ENCODE measurements around the gene ZNF280A. TPM values are rescaled to one million over a fixed set of nuclear protein-coding genes. Genes with fewer than 3 reads are reported as not detected.

The ZNF280A gene
- total and polyA plus RNA-seq, 2 experiments from 2014 or later, result not detected

DNA sequence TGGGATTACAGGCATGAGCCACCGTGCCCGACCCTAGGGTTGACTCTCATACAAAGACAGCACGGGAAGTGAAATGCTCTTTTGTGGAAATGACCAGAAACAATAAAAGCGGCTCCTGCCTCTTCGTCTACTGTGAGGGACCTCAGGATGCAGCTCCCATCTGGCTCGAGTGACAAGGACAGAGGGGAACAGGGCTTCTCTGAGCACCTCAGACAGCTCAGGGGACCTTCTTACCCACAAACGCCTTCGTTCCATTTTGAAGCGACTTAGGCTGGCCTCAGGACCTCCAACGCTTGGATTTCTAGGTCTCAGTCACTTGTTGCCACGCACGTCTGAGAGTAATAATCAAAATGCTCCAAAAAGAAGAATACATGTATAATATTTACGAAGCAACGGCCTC, 36.5 kb upstream of the ZNF280A start:
- H3K4me3 Mint-ChIP-seq, result no peak overlapping the region
- Histone ChIP-seq H3K4me1 (ENCODE audit: insufficient read depth) (no peaks in the 10 kb centered on the region), H3K4me3 (no peak overlapping the region), H3K27me3 (ENCODE audit: insufficient read depth) (peaks cover 81% of the 10 kb centered on the region), H3F3A (replicated peaks; ENCODE audit: low read depth) (no peaks in the 10 kb centered on the region), H3K4me2 (no peak overlapping the region), H3K27ac (ENCODE audit: low read depth) (no peak overlapping the region), H4K20me1 (replicated peaks; ENCODE audit: insufficient read depth) (no peaks in the 10 kb centered on the region), H3K36me3 (ENCODE audit: insufficient read depth) (no peaks in the 10 kb centered on the region), H3K9me2 (ENCODE audit: insufficient read depth) (no peaks in the 10 kb centered on the region), H3K79me2 (replicated peaks; ENCODE audit: insufficient read depth) (no peaks in the 10 kb centered on the region), H2AFZ (no peak overlapping the region)
- TF ChIP-seq, protein P1, sequence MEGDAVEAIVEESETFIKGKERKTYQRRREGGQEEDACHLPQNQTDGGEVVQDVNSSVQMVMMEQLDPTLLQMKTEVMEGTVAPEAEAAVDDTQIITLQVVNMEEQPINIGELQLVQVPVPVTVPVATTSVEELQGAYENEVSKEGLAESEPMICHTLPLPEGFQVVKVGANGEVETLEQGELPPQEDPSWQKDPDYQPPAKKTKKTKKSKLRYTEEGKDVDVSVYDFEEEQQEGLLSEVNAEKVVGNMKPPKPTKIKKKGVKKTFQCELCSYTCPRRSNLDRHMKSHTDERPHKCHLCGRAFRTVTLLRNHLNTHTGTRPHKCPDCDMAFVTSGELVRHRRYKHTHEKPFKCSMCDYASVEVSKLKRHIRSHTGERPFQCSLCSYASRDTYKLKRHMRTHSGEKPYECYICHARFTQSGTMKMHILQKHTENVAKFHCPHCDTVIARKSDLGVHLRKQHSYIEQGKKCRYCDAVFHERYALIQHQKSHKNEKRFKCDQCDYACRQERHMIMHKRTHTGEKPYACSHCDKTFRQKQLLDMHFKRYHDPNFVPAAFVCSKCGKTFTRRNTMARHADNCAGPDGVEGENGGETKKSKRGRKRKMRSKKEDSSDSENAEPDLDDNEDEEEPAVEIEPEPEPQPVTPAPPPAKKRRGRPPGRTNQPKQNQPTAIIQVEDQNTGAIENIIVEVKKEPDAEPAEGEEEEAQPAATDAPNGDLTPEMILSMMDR (conservative IDR thresholded peaks at IDR 0.05; ENCODE audit: low read depth in 2 of 2), result no peak
- TF ChIP-seq EZH2 (IDR thresholded peaks at IDR 0.05; ENCODE audit: low read depth, unreplicated experiment), result no peak
- TF ChIP-seq JUNB (IDR thresholded peaks at IDR 0.05; ENCODE audit: unreplicated experiment), result no peak
- TF ChIP-seq ZNF114 (CRISPR knock-in tag; IDR thresholded peaks at IDR 0.05), result no peak
- no peak for TF ChIP-seq NANOG (IDR thresholded peaks at IDR 0.05; ENCODE audit: borderline replicate concordance)
- TF ChIP-seq, protein P2, sequence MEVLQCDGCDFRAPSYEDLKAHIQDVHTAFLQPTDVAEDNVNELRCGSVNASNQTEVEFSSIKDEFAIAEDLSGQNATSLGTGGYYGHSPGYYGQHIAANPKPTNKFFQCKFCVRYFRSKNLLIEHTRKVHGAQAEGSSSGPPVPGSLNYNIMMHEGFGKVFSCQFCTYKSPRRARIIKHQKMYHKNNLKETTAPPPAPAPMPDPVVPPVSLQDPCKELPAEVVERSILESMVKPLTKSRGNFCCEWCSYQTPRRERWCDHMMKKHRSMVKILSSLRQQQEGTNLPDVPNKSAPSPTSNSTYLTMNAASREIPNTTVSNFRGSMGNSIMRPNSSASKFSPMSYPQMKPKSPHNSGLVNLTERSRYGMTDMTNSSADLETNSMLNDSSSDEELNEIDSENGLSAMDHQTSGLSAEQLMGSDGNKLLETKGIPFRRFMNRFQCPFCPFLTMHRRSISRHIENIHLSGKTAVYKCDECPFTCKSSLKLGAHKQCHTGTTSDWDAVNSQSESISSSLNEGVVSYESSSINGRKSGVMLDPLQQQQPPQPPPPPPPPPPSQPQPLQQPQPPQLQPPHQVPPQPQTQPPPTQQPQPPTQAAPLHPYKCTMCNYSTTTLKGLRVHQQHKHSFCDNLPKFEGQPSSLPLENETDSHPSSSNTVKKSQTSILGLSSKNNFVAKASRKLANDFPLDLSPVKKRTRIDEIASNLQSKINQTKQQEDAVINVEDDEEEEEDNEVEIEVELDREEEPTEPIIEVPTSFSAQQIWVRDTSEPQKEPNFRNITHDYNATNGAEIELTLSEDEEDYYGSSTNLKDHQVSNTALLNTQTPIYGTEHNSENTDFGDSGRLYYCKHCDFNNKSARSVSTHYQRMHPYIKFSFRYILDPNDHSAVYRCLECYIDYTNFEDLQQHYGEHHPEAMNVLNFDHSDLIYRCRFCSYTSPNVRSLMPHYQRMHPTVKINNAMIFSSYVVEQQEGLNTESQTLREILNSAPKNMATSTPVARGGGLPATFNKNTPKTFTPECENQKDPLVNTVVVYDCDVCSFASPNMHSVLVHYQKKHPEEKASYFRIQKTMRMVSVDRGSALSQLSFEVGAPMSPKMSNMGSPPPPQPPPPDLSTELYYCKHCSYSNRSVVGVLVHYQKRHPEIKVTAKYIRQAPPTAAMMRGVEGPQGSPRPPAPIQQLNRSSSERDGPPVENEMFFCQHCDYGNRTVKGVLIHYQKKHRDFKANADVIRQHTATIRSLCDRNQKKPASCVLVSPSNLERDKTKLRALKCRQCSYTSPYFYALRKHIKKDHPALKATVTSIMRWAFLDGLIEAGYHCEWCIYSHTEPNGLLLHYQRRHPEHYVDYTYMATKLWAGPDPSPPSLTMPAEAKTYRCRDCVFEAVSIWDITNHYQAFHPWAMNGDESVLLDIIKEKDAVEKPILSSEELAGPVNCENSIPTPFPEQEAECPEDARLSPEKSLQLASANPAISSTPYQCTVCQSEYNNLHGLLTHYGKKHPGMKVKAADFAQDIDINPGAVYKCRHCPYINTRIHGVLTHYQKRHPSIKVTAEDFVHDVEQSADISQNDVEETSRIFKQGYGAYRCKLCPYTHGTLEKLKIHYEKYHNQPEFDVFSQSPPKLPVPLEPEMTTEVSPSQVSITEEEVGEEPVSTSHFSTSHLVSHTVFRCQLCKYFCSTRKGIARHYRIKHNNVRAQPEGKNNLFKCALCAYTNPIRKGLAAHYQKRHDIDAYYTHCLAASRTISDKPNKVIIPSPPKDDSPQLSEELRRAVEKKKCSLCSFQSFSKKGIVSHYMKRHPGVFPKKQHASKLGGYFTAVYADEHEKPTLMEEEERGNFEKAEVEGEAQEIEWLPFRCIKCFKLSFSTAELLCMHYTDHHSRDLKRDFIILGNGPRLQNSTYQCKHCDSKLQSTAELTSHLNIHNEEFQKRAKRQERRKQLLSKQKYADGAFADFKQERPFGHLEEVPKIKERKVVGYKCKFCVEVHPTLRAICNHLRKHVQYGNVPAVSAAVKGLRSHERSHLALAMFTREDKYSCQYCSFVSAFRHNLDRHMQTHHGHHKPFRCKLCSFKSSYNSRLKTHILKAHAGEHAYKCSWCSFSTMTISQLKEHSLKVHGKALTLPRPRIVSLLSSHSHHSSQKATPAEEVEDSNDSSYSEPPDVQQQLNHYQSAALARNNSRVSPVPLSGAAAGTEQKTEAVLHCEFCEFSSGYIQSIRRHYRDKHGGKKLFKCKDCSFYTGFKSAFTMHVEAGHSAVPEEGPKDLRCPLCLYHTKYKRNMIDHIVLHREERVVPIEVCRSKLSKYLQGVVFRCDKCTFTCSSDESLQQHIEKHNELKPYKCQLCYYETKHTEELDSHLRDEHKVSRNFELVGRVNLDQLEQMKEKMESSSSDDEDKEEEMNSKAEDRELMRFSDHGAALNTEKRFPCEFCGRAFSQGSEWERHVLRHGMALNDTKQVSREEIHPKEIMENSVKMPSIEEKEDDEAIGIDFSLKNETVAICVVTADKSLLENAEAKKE (CRISPR knock-in tag; IDR thresholded peaks at IDR 0.05), result no peak
- TF ChIP-seq CREB1 (CRISPR knock-in tag; IDR thresholded peaks at IDR 0.05; ENCODE audit: low read depth), result no peak
- no peak for TF ChIP-seq STAT1 (IDR thresholded peaks at IDR 0.05; ENCODE audit: unreplicated experiment)
- no peak for TF ChIP-seq EZH2phosphoT487 (IDR thresholded peaks at IDR 0.05; ENCODE audit: unreplicated experiment)
- peaks cover 32% of the 10 kb centered on the region for H3K9me3 Mint-ChIP-seq
- no peaks in the 10 kb centered on the region; the same call in 2 of the 3 replicates for H3K4me1 Mint-ChIP-seq
- H3K36me3 Mint-ChIP-seq (ENCODE audit: low read depth), result peaks cover 8% of the 10 kb centered on the region; the same call in 2 of the 3 replicates
- ATAC-seq (no peak), DNase-seq (ENCODE audit: low spot score) (no peak)
- H3K27me3 Mint-ChIP-seq (ENCODE audit: insufficient read depth, low read depth, poor library complexity), result peaks cover 68% of the 10 kb centered on the region
- H3K27ac Mint-ChIP-seq, result no peak overlapping the region

Data from GM23338 (cell line).